ENCODE results near the gene SLC35F6. TPM values are rescaled to one million over a fixed set of nuclear protein-coding genes. Genes with fewer than 3 reads are reported as not detected.

Gene SLC35F6
- total RNA-seq, 1 experiment from 2014 or later, result 67.3 TPM

- no TSS peak for BruUV-seq (replicated peaks)
- CTCF ChIA-PET, result interaction anchor here (0.7 kb wide), 1 partner anchor 177 kb away, joined by 3 read pairs; no protein-coding TSS in a partner anchor
- Histone ChIP-seq H3K36me3 (ENCODE audit: control insufficient read depth, insufficient read depth, low read length) (no peaks in the 10 kb centered on the region), H3K9me3 (ENCODE audit: control insufficient read depth, insufficient read depth, low read depth, low read length) (no peaks in the 10 kb centered on the region), H3K27me3 (ENCODE audit: control insufficient read depth, insufficient read depth, low read length) (no peaks in the 10 kb centered on the region), H3K27ac (ENCODE audit: low read length) (peak overlapping the region; percentile 70; the same call in 1 of the 2 replicates), H3K4me1 (ENCODE audit: control insufficient read depth, insufficient read depth, low read length) (peaks cover 13% of the 10 kb centered on the region; the same call in 1 of the 2 replicates), H3K4me3 (ENCODE audit: low read depth in 2 of 2, low read length in 2 of 2) (no peak overlapping the region)
- in situ Hi-C loops (cut with HindIII; ENCODE audit: low pct_unique_long_range_greater_than_20kb, low sequenced_read_pairs), result no loop called here
- ATAC-seq (no peak), DNase-seq (ENCODE audit: low read depth, low spot score) (no peak)
- no peak for TF ChIP-seq SIN3A (IDR thresholded peaks at IDR 0.05; ENCODE audit: borderline replicate concordance, insufficient read depth, low read depth, low read length)
- no peak for TF ChIP-seq POLR2AphosphoS5 (IDR thresholded peaks at IDR 0.05; ENCODE audit: low read depth, low read length)
- no peak for TF ChIP-seq REST (IDR thresholded peaks at IDR 0.05; ENCODE audit: insufficient read depth in 1 of 2, low read depth in 2 of 2, low read length in 1 of 2)
- TF ChIP-seq CTCF (IDR thresholded peaks at IDR 0.05), result no peak
- no peak for TF ChIP-seq TCF7L2 (IDR thresholded peaks at IDR 0.05; ENCODE audit: low read depth, low read length)
- POLR2A ChIA-PET, result no interaction called here
- intact Hi-C loops (cut with micrococcal nuclease; ENCODE audit: unreplicated experiment), result no loop called here
These were observed 25.6 kb upstream of the SLC35F6 start for GRCh38 chr2:26738481-26738880.

- Histone ChIP-seq H3K36me3 (ENCODE audit: control insufficient read depth, insufficient read depth, low read length) (no peaks in the 10 kb centered on the region), H3K27ac (ENCODE audit: low read length) (no peak overlapping the region), H3K4me1 (ENCODE audit: control insufficient read depth, insufficient read depth, low read length) (peaks cover 16% of the 10 kb centered on the region), H3K9me3 (ENCODE audit: control insufficient read depth, insufficient read depth, low read depth, low read length) (no peaks in the 10 kb centered on the region), H3K4me3 (ENCODE audit: low read depth in 2 of 2, low read length in 2 of 2) (no peak overlapping the region), H3K27me3 (ENCODE audit: control insufficient read depth, insufficient read depth, low read length) (no peaks in the 10 kb centered on the region)
- POLR2A ChIA-PET, result interaction anchor here (0.6 kb wide), 1 partner anchor 875 kb away, joined by 8 read pairs; no protein-coding TSS in a partner anchor
- CTCF ChIA-PET, result no interaction called here
- ATAC-seq (no peak), DNase-seq (ENCODE audit: low read depth, low spot score) (no peak)
- intact Hi-C loops (cut with micrococcal nuclease; ENCODE audit: unreplicated experiment) (no loop called here), in situ Hi-C loops (cut with HindIII; ENCODE audit: low pct_unique_long_range_greater_than_20kb, low sequenced_read_pairs) (no loop called here)
- TF ChIP-seq CTCF (IDR thresholded peaks at IDR 0.05), result no peak
- no peak for TF ChIP-seq POLR2AphosphoS5 (IDR thresholded peaks at IDR 0.05; ENCODE audit: low read depth, low read length)
- TF ChIP-seq SIN3A (IDR thresholded peaks at IDR 0.05; ENCODE audit: borderline replicate concordance, insufficient read depth, low read depth, low read length), result no peak
- TF ChIP-seq REST (IDR thresholded peaks at IDR 0.05; ENCODE audit: insufficient read depth in 1 of 2, low read depth in 2 of 2, low read length in 1 of 2), result no peak
- no peak for TF ChIP-seq TCF7L2 (IDR thresholded peaks at IDR 0.05; ENCODE audit: low read depth, low read length)
- no TSS peak for BruUV-seq (replicated peaks)
These were observed 24.6 kb upstream of the SLC35F6 start for GRCh38 chr2:26739514-26739913.
